Posterior cingulate gyrus (tissue), 11 donors: Measurements from ENCODE around the gene RASSF6.
"Not testable (repeated sequence)": the region's sequence is repeated elsewhere in the genome, so short reads cannot be mapped to it uniquely, and the experiment has no call there.

ENCODE experiments used
- DNase-seq, 10 donors: peaks; one replicate each; pipeline versions ENCODE4 v3.0.0 to v3.0.0-alpha.2; 2020 to 2021; ENCODE audit warnings: mixed read lengths in 3 of 10
- intact Hi-C: fragments of 100-400 bp; cut with DNase I; formaldehyde crosslinking; loops from one replicate; pipeline ENCODE4 v1.15.1; 2023

The RASSF6 gene

GRCh38 chr4:73620115-73620792 lies at the start of gene RASSF6:
Gene RASSF6, minus strand, starts transcription at chr4:73620436. Its CDS starts 8,641 bp downstream, at chr4:73611795.
- DNase-seq = peak in 1 of 10 donors; percentile 64
- intact Hi-C loops = no loop called here

- intact Hi-C loops = no loop called here
- DNase-seq = no peak
Observed at GRCh38 chr4:73669410-73670183, 49.4 kb upstream of the RASSF6 start.

GRCh38 chr4:73668782-73669201 lies 48.6 kb upstream of the RASSF6 start:
- DNase-seq = no peak
- intact Hi-C loops = no loop called here

GRCh38 chr4:73665924-73666323 lies 45.7 kb upstream of the RASSF6 start:
- DNase-seq, intact Hi-C loops: not testable (repeated sequence)

- intact Hi-C loops = loop anchor here (5.0 kb wide), 1 partner anchor 258 kb away; no protein-coding TSS in a partner anchor
- DNase-seq = no peak
Observed at GRCh38 chr4:73664470-73664869, 44.2 kb upstream of the RASSF6 start.

GRCh38 chr4:73663576-73663975 lies 43.3 kb upstream of the RASSF6 start:
- no peak for DNase-seq

GRCh38 chr4:73662709-73663546 lies 42.7 kb upstream of the RASSF6 start:
- DNase-seq = no peak
- intact Hi-C loops = loop anchor here (2.0 to 5.0 kb wide), 2 partner anchors 259 to 470 kb away; no protein-coding TSS in a partner anchor

More at GRCh38 chr4:73663576-73663975, 43.3 kb upstream of the RASSF6 start:
- intact Hi-C loops = loop anchor here (2.0 to 5.0 kb wide), 2 partner anchors 259 to 469 kb away; no protein-coding TSS in a partner anchor

- intact Hi-C loops = loop anchor here (2.0 to 5.0 kb wide), 2 partner anchors 261 to 471 kb away; no protein-coding TSS in a partner anchor
- DNase-seq = no peak
Observed at GRCh38 chr4:73661646-73662119, 41.4 kb upstream of the RASSF6 start.

- intact Hi-C loops = loop anchor here (5.0 kb wide), 1 partner anchor 261 kb away; no protein-coding TSS in a partner anchor
- DNase-seq = no peak
Observed at GRCh38 chr4:73660808-73661207, 40.6 kb upstream of the RASSF6 start.

GRCh38 chr4:73653695-73654106 lies 33.5 kb upstream of the RASSF6 start:
- peak in 2 of 10 donors; percentile 27 to 73 for DNase-seq
- intact Hi-C loops = loop anchor here (2.0 to 5.0 kb wide), 3 partner anchors 81 to 951 kb away; no protein-coding TSS in a partner anchor

GRCh38 chr4:73650250-73650649 lies 30.0 kb upstream of the RASSF6 start:
- intact Hi-C loops = loop anchor here (2.0 to 5.0 kb wide), 3 partner anchors 309 to 948 kb away; no protein-coding TSS in a partner anchor
- DNase-seq = no peak

- intact Hi-C loops = no loop called here
- no peak for DNase-seq
Observed at GRCh38 chr4:73648478-73648877, 28.2 kb upstream of the RASSF6 start.

- intact Hi-C loops = no loop called here
- DNase-seq = no peak
Observed at GRCh38 chr4:73646117-73646516, 25.9 kb upstream of the RASSF6 start.

GRCh38 chr4:73631565-73632226 lies 11.5 kb upstream of the RASSF6 start:
- intact Hi-C loops = no loop called here
- DNase-seq = no peak

- DNase-seq, intact Hi-C loops: not testable (repeated sequence)
Observed at GRCh38 chr4:73628834-73629233, 8.6 kb upstream of the RASSF6 start.

GRCh38 chr4:73621357-73621756 lies 1.1 kb upstream of the RASSF6 start:
- intact Hi-C loops = no loop called here

GRCh38 chr4:73619346-73619745 lies 890 bp downstream of the RASSF6 start:
- no peak for DNase-seq
- intact Hi-C loops = no loop called here

More at GRCh38 chr4:73621357-73621756, 1.1 kb upstream of the RASSF6 start:
- DNase-seq = no peak

GRCh38 chr4:73617256-73617655 lies 3.0 kb downstream of the RASSF6 start:
- intact Hi-C loops = no loop called here
- DNase-seq = no peak

- no peak for DNase-seq
- intact Hi-C loops = no loop called here
Observed at GRCh38 chr4:73615613-73616012, 4.6 kb downstream of the RASSF6 start.
